Fibroblast of the aortic adventitia (primary cell): ENCODE measurements around the gene ZNF200. TPM values are rescaled to one million over a fixed set of nuclear protein-coding genes. Genes with fewer than 3 reads are reported as not detected.
"Not testable (repeated sequence)": the region's sequence is repeated elsewhere in the genome, so short reads cannot be mapped to it uniquely, and the experiment has no call there.

Experiments
- DNase-seq: peaks from one replicate; pipeline ENCODE4 v3.0.0-alpha.2; 2010; ENCODE audit warnings: low read depth
- H3K4me3 ChIP-seq: 2 replicates; pipeline ENCODE4 v1.5.1; 2011; ENCODE audit warnings: low read depth, mild to moderate bottlenecking, control low read depth, low read length, moderate library complexity
- total RNA-seq: library from RNA; depleted of rRNA; stranded (reverse); fragments of >200 nt; gene quantifications from 2 replicates; pipeline ENCODE4 v1.2.3, GENCODE V29; 2012; ENCODE audit warnings: low replicate concordance
- TF ChIP-seq, protein P1 (sequence below): IDR thresholded peaks from 2 replicates; pipeline ENCODE4 v1.5.1; 2011; ENCODE audit warnings: mild to moderate bottlenecking, low read length, control low read depth, inconsistent platforms; ENCODE audit not compliant: insufficient read depth

The ZNF200 gene
- total RNA-seq, 1 donor = 9.7 TPM

DNA sequence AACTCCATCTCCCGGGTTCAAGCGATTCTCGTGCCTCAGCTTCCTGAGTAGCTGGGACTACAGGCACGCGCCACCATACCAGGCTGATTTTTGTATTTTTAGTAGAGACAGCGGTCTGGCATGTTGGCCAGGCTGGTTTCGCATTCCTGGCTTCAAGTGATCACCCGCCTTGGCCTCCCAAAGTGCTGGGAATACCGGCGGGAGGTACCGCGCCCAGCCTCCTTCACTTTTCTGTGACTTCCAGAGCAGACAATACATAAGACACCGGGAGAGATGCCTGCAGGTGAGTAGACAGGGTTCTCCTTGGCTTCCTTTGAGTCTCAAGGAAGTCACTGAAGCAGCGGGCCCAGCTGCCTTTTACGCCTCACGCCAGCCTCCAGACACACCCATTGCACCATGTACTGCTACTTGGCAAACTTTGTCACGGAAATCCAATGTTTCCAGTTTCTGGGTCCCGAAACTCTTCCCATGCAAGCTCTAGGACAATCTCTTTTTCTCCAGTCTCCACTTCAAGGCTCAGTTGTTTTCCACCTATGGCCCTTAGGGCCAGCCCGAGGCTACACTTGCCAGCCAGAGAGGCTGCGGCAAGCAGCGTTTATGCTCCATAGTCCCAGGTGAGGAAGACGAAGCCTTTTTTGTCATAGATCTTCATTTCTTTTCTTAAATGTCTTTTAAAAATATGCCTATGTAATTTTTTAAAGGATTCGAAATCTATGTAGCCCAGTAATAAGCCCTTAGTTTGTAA is 47.8 kb downstream of the ZNF200 start:
- TF ChIP-seq, protein P1, sequence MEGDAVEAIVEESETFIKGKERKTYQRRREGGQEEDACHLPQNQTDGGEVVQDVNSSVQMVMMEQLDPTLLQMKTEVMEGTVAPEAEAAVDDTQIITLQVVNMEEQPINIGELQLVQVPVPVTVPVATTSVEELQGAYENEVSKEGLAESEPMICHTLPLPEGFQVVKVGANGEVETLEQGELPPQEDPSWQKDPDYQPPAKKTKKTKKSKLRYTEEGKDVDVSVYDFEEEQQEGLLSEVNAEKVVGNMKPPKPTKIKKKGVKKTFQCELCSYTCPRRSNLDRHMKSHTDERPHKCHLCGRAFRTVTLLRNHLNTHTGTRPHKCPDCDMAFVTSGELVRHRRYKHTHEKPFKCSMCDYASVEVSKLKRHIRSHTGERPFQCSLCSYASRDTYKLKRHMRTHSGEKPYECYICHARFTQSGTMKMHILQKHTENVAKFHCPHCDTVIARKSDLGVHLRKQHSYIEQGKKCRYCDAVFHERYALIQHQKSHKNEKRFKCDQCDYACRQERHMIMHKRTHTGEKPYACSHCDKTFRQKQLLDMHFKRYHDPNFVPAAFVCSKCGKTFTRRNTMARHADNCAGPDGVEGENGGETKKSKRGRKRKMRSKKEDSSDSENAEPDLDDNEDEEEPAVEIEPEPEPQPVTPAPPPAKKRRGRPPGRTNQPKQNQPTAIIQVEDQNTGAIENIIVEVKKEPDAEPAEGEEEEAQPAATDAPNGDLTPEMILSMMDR = no peak
- no peak for DNase-seq
- no peak overlapping the region for H3K4me3 ChIP-seq

DNA sequence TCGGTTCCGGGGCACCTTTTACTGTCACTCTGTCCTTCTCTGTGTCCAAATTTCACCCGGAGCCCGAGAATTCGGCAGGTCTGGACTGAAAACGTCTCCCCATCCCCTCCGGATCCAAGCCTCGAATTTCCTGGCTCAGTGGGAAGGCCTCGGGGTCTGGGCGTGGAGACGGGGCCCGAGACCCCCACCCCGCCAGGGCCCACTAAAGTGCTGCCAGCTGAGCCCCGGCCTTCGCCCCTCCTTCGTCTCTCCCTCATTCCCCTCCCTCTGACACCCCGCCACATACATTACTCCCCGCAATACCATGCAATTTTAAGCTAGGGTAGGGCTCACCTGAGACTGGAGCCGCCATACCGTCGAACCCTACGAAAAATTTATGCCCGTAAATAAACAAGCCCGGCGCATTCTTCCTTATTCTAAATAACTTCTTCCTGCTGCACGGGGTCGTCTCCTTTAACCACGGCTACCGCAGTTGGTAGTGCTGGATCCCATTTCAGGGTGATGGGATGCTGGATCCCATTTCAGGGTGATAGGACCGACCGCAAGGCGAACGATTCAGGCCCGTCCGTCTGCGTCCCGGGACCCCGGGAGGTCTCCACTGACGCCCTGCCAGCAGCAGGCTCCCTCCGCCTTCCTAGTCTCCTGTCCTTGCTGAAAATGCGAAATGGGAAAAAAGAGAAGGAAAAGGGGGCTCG is 51.4 kb downstream of the ZNF200 start:
- peak overlapping the region; percentile 57 for H3K4me3 ChIP-seq
- TF ChIP-seq, protein P1 = no peak
- no peak for DNase-seq

- peak overlapping the region; percentile 57 for H3K4me3 ChIP-seq
- TF ChIP-seq, protein P1 = peak; percentile 19
- DNase-seq = peak; percentile 46
These were observed 52.1 kb downstream of the ZNF200 start for GRCh38 chr16:3182608-3183444.

DNA sequence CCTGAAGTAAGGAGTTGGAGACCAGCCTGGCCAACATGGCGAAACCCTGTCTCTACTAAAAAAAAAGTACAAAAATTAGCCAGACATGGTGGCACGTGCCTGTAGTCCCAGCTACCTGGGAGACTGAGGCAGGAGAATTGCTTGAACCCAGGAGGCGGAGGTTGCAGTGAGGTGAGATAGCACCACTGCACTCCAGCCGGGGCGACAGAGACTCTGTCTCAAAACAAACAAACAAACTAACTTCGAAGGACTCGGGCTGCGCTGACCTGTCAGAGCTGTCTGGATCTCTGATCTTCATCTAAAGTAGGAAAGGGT is 52.7 kb downstream of the ZNF200 start:
- H3K4me3 ChIP-seq, DNase-seq: not testable (repeated sequence)

DNA sequence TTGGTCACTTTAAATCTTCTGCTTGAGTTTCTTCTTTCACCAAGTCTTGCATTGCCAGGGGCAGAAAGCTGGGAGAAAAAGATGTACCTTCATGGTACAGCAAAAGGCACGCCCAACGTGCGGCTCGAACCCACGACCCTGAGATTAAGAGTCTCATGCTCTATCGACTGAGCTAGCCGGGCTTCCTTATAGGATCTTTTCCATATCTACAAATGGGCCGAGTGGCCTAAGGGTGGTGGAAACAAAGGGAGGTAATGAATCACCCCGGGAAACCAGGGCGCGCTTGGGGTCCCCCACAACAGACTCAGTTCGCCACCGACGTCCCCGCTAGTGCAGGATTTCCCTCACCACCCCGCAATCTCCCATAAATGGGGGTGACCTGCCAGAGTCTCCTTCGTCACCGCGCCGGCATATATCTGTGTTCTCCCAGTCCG is 54.5 kb downstream of the ZNF200 start:
- TF ChIP-seq, protein P1 = no peak

GRCh38 chr16:3179651-3180050 is 55.3 kb downstream of the ZNF200 start:
- no peak for DNase-seq
- H3K4me3 ChIP-seq = no peak overlapping the region
- TF ChIP-seq, protein P1 = no peak

More for the DNA sequence above, 54.5 kb downstream of the ZNF200 start:
- H3K4me3 ChIP-seq = no peak overlapping the region
- DNase-seq = no peak
